IPS-11a (cell line): ENCODE measurements around the gene CCDC187.
A peak's percentile ranks its signal among the peaks of the same experiment; 100 is the strongest.

Experiments
- H3K4me3 ChIP-seq: one replicate; pipeline ENCODE4 v1.5.1; 2013; ENCODE audit warnings: low read depth, low read length, control low read depth

CCDC187 gene

DNA sequence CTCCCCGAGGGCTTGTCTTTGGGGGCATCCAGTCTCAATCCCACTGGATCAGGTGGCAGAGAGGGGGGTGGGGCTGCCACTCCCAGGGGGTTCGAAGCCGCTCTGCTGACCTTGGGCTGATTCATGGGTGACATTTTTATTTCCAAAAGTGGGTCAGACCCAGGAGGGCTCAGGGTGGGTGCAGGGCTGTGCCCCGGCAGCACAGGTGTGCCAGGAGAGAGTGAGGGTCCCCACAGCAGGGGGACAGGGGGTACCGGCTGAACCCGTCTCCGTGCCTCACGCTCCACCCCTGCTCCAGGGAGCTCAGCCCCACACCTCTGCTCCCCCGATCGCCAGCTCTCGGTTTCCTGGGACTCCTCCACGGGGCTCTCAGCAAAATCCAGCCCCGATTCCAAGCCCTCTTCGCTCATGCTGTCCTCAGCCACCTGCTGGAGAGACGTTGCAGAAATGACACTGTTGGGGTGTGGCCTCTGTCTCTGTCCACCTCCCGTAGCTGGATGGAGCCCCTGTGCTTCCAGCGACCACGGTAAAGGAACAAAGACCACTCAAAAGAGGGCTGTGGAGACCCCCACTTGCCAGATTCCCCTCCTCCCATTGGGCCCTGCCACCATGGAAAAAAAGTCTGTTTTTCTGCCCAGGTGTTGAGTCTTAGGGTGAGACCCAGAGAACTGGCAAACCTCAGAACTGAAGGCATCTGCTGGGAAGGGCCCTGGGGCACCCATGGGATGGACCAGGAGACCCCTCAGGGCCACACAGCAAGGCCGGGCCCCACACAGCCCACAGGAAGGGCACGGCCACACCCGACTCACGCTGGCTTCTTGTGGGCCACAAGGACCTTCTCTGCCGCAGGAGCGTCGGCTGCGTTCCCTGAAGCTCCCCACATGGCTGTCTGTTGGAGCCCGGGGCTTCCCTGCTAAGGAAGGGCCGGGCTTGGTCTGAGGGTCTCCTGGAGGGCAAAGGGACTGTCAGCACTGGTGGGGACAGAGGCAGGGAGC is 47.7 kb downstream of the CCDC187 start:
- no peak overlapping the region for H3K4me3 ChIP-seq

DNA sequence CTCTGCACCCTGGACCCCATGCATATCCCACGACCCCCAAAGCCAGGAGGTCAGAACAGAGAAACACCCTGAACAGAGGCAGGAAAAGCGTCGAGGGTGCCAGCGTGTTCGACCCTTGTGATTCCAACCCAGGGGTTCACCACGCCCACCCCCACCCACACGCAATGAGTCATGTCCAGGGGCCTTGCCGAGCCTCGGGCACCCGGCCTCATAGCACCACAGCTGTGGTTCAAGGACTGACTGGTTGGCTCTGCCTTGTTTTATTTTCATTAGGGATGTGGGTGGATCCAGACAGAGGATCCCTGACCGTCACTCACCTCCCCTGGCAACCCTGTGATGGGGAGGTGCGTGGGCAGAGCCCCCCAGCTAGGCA is 48.7 kb downstream of the CCDC187 start:
- H3K4me3 ChIP-seq: no peak overlapping the region

DNA sequence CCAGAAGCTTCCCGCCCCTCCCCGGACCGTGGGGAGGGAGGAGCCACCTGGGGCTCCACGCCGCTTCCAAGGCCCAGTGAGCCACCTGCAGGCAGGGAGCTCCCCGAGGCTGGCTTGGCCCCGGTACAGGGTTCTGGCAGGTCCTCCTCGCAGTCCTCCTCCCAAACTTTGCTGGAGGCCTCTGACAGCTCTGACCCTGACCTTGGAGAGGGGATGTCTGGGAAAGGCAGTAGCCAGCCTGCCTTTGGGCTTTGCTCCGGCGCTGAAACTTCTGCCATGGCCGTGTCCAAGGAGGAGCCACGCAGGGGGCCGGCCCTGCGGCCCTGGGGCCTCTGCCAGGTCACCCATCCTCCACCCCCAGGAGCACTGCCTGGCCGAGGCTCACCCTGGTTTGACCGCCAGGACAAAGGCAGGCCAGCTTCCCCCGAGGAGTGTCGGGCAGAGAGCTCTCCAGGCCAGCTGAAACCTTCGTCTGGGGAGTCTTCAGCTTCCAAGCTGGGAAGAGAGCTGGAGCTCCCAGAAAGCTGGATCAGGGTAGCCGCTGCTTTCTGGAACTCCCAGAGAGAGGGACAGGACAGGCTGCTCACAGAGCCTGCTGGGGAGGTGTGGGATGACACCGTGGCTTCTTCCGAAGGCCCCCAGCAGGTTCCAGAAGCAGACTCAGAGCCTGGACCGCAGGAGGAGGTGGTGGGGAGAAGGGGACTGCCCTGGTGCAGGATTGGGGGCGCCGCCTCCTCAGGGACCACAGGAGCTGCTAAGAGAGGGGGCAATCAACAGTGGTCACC is 49.3 kb downstream of the CCDC187 start:
- H3K4me3 ChIP-seq: no peak overlapping the region

DNA sequence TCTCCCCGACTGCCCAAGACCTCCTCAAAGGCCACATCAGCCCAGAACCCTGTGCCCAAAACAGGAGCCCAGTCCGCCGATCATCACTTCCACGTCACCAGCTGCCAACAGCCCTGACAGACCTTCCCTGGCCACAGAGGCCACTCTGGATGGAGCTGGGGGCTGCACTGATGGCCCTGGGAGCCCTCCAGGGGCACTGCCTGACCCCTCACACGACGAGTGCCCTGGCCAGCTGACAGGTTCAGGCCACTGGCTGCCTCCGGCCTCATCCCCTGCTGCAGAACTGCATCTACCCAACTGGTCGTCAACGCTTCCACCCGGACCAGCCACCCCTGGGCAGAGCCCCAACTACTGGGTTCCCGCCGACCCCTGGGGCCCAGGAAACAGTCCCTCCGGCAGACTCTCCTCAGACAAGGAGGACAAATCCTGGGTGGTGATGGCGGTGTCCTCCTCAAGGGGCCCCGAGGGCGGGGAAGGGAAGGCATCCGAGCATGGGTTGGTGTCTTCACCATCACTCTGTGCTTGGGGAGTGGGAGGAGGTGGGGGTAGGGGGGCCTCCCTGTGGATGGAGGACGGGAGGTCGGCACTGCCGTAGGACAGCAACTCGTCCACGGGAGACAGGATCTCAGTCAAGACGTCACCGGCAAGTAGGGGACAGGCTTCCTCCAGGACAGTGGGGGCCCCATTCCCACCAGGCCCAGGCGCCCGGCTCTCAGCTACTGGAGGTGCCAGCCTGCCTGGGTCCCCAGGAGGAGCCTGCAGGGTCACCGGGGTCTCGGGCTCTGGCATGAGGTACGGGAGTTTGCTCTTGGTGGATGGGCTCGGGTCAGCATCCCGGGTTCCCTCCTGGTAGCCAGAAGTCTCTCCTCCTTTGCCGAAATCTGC is 50.4 kb downstream of the CCDC187 start:
- H3K4me3 ChIP-seq: no peak overlapping the region

DNA sequence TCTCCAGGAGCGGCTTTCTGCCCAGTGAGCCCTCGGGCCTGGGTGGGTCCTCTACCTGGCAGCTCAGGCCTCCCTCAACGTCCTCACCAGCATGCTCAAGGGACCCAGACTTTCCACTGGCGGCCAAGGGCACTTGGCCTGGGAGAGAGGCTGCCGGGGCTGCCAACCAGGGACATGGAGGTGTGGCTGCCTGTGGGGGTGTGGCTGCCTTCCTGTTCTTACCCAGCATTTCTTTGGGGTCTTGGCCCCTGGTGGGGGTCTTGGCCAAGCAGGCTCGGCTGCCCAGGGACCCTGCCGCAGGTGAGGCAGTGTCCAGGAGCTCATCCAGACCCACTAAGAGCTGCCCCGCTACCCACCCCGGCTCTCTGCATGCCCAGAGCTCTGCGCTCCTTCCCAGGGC is 51.0 kb downstream of the CCDC187 start:
- no peak overlapping the region for H3K4me3 ChIP-seq

DNA sequence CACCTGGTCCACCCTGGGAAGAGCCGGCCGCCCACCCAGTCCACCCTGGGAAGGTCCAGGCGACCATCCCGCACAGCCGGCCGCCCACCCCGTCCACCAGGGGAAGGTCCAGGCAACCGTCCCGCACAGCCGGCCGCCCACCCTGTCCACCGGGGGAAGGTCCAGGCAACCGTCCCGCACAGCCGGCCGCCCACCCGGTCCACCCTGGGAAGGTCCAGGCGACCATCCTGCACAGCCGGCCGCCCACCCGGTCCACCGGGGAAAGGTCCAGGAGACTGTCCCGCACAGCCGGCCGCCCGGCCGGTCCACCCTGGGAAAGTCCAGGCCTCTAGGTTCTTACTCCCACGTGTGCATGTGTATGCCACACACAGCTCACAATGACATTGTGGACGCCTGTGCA is 51.6 kb downstream of the CCDC187 start:
- H3K4me3 ChIP-seq: no peak overlapping the region

DNA sequence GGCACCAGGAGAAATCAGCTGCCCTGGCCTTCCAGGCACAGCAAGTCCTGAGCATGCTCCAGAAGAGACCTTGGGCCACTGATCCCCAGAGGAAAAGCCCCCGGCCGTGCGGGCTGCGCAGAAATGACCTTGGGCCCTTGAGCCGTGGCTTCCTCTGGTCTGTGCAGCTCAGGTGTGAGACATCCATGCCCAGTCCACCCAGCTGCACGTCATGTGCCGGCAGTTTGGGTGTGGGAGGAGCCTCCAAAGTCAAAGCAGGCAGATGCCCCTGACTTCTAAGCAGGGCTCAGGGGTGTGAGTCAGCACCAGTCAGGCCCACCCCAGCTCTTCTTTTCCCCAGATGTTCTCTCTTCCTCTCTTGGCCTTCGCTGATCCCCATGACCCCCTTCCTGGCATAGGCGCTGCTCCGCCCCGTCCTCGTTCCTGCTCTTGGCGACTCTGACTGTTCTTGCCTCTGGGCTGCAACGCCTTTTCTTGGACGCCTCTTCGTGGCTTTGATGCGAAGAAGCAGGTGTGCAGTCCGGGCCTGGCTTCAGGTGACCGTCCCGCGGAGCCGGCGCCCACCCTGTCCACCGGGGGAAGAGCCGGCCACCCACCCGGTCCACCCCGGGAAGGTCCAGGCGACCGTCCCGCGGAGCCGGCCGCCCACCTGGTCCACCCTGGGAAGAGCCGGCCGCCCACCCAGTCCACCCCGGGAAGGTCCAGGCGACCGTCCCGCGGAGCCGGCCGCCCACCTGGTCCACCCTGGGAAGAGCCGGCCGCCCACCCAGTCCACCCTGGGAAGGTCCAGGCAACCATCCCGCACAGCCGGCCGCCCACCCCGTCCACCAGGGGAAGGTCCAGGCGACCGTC is 52.4 kb downstream of the CCDC187 start:
- H3K4me3 ChIP-seq: no peak overlapping the region

DNA sequence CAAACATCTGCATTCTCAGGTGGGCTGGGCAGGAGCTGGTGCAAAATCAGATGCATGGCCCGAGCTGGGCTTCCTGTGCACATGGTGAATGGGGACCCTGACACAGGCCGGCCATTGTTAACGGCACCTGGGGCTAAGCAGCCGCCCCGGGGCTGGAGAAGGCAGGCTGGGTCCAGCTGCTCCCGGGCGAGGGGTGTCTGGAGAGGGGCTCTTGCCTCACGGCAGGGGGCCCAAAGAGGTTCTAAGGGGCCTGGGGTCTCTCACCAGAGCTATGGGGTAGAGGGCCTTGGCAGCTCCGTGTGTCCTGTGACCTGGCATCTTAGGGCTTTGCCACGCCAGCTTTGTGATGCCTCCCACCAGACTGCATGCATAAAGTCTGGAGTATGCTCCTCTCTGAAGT is 53.2 kb downstream of the CCDC187 start:
- H3K4me3 ChIP-seq: no peak overlapping the region

DNA sequence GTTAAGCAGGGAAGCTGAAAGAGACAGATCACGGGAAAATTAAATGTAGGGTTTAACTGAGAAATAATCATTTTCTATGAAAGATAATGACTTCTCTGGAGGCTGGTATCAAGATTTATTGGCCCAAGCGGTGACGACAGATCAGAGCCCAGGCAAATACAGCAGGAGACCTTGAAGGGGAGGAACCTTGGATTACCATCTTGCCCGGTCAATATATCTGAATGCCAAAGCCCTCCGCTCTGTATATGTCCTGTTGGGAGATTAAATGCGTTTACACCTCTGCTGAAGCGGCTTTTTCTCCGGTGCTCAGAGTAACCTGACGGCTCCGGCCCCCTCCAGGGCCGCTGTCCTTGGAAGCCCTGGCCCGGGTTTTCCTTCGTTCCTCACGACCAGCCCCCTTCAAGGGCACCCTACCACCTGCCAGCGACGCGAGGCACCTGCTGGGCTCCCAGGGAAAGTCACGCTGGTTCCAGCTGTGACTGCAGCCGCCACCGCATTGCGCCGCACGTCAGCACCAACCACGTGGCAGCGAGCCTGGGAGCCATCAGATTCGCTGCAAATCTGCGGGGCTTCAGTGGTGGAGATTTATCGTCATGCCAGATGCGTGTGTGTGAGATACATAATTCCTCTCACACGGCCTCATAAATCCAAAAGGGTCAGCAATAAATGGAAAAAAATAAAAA is 53.9 kb downstream of the CCDC187 start:
- H3K4me3 ChIP-seq: no peak overlapping the region

DNA sequence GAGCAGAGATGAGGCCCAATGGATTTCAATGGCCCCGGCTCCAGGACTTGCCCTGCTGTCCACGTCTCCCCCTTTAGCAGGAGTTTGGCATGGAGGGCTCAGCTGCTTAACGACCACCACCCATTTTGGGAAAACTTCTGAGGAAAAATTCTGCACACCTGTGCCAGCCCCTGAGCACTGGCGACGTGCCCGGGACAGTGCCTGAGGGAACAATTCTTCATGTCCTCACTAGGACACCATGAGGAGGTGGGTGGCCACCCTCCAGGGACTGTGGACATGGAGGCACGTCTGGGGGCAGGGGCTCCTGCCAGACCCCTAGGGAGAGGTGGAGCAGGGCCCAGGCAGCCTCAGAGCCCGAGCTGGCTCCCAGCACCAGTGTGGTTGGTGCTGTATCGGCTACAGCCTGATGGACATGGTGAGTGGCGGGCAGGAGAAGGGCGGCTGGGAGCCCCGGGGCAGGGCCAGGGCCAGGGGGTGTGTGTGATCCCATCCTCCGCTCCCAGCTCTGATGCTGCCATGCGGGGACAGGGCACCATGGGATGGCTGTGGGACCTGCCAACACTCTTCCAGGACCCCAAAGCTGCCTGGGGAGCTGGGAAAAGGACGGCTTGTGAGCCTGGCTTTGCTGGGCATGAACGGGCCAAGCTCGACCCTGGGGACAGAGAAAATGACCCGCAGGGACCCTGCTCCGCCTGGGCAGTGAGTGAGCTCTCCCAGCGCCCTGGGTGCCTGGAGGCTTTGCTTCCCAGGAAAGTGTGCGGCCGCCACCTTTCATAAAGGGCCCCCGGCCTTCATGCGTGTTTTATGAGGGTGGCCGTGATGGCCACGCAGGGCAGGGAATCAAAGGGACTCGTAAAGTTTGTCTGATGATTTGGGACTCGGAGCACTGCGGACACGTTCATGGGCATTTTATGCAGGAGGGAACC is 54.7 kb downstream of the CCDC187 start:
- no peak overlapping the region for H3K4me3 ChIP-seq

DNA sequence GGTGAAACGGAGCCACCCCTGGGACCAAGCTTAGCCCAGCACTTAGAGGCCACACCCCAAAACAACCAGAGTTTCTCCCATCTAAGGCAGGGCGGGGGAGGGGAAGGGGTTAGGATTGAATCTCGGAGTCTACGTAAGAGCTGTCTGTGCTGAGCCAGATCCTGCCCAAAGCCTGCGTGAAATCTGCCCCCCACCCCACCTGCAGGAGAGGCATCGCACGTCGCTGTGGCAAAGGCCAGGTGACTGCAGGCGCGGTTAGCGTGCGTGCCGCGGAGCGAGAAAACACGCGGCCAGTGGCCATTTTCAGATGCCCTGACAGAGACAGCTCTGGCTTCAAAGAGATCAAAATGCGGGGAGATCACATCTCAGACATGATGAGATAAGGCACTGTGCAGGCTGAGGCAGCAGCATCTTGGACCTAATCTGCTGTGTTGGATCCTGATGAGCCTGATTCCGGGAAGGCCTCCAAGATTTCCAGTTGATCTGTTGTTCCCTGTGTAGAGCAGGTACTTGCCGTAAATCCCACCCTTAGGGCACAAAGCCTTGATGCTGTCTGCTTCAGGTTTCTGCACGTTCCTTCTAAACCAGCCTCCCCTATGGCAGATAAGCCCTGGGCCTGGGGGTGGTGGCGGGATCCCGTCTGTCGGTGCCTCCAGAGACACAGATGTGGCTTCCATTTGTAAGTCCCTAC is 55.8 kb downstream of the CCDC187 start:
- H3K4me3 ChIP-seq: no peak overlapping the region

DNA sequence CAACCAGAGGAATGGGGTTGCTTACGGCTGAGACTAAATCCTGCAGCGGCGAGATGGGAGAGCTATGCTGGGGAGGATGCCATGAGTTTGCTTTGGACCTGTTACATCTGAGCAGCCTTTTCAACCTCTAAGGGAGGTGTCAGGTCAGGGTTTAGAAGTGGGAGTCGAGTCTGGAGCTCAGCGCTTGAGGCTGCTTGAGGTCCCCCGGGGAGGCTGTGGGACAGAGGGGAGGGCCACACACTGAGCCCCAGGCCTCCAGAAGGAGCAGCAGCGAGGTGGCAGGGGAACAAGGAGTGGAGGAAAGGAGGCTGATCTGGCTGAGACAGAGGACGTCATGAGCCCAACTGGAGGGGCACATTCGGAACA is 56.4 kb downstream of the CCDC187 start:
- no peak overlapping the region for H3K4me3 ChIP-seq

DNA sequence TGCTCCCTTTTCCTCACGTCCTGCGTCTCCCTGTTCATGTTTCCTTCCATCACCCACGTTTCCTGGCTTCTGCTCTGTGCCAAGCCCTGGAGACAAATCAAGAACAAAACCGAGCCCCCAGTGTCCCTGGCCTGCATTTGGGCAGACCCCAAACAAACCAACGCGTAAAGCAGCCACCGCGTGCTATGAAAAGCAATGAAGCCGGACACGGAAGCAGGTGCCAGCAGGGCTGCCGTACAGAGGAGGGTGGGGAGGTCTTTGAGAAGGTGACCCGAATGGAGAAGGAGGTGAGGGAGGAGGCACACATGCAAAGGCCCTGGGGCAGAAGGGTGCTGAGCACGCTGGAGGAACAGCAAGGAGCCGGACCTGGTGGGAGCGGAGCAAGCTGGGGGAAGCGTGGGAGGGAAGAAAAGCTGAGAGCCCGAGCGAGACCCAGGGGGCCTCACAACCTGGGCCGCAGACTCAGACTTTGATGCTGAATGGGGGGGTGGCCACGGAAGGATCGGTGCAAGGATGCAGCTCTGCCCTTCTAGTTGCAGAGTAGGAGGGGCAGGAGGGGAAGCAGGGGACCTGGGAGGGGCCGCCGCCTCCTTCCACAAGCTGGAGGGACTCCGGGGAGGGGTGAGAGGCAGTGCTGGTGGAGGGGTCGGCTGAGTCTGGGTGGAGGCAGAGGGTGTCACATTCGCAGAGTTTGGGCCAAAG is 56.9 kb downstream of the CCDC187 start:
- no peak overlapping the region for H3K4me3 ChIP-seq

DNA sequence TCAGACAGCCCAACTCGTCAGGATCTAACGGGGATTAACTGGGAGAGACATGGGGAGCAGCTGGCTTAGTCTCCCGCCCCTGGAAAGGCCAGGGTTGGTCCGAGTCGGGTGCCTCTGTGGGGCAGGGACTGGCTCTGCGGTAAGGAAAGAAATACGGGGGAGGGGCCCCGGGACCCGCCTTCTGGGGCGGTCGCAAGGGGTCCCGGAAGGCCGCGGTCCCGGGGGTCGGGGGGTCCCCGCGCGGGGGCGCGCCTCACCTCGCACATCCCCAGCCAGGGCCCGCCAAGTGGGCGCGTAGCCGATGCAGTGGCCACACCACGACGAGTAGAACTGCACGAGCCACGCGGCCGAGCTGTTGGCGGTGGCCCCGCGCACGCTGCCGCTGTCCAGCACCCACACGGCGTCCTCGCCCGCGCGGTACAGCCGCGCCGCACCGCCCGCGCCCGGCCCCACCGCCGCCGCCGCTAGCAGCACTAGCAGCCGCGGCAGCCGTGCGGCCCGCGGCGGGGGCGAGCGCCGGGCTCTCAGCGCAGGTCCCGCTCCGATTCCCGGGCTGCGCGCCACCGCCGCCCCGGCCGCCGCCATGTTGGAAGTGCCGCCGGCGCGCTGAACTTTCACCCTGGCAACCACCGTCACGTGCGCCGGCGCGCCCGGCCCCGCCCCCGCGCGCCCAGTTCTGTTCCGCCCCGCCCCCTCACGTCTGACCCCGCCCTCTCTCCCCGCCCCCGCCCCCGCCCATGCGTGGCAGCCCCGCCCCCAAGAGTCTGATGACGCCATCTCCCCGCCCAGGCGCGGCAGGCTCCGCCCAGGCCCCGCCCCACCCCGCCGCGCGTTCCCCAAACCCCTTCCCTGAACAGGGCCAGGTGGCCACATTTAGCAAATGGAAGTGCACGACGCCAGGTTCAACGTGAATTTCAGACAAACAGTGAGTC is 58.4 kb downstream of the CCDC187 start, which contains the start of gene QSOX2:
Gene QSOX2, minus strand, starts transcription at position 594 of the 932 bp plus-strand sequence. Its CDS starts 9 bp downstream, at position 585.
- peak within 1 kb of the TSS; percentile 81 for H3K4me3 ChIP-seq

DNA sequence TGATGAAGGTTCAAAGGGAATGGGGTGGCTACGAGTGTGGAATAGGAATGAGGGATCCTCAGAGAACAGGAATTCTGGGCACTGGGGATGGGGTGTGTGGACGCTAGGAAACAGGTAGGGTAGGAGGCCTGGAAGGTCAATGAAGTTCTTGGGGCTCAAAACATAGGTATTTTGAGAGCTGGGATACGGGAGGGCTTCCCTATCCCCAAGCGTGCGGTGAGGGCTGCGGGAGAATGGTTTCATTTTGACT is 59.0 kb downstream of the CCDC187 start:
- H3K4me3 ChIP-seq: peak overlapping the region; percentile 81
